ENCODE data around the gene KRTAP5-7. TPM values are rescaled to one million over a fixed set of nuclear protein-coding genes. Genes with fewer than 3 reads are reported as not detected.
"Not testable (repeated sequence)": the region's sequence is repeated elsewhere in the genome, so short reads cannot be mapped to it uniquely, and the experiment has no call there.

Gene KRTAP5-7
- total RNA-seq: not detected

GRCh38 chr11:71526796-71527575 lies at the start of gene KRTAP5-7:
Gene KRTAP5-7 (plus strand): TSS chr11:71527267. CDS start chr11:71527301, 34 bp downstream.
- H3K27me3 ChIP-seq; H3K4me3 ChIP-seq; H3K27ac ChIP-seq (replicated peaks in 1 of 4); H3K4me1 ChIP-seq; DNase-seq (ENCODE audit: extremely low spot score); H3K9me3 ChIP-seq; H3K36me3 ChIP-seq; intact Hi-C loops (cut with DNase I): not testable (repeated sequence)
- 48% methylated on average over 5 of the region's 10 CpGs for WGBS

GRCh38 chr11:71477641-71478527 lies 49.2 kb upstream of the KRTAP5-7 start:
- Histone ChIP-seq H3K27ac (replicated peaks in 1 of 4) (no peak overlapping the region), H3K4me1 (no peaks in the 10 kb centered on the region), H3K4me3 (no peak overlapping the region), H3K9me3 (no peaks in the 10 kb centered on the region), H3K27me3 (no peaks in the 10 kb centered on the region), H3K36me3 (peaks cover 90 to 100% (median 98%) of the 10 kb centered on the region in 4 donors)
- no peak for TF ChIP-seq EP300 (IDR thresholded peaks at IDR 0.05)
- TF ChIP-seq POLR2A (IDR thresholded peaks at IDR 0.05; ENCODE audit: low read depth): no peak
- TF ChIP-seq POLR2AphosphoS5 (IDR thresholded peaks at IDR 0.05): no peak
- TF ChIP-seq CTCF (IDR thresholded peaks at IDR 0.05): no peak
- intact Hi-C loops (cut with DNase I): no loop called here
- DNase-seq (ENCODE audit: extremely low spot score): no peak
- WGBS: 85% methylated on average over 24 of the region's 25 CpGs

GRCh38 chr11:71478528-71478840 lies 48.6 kb upstream of the KRTAP5-7 start:
- TF ChIP-seq CTCF (IDR thresholded peaks at IDR 0.05) (no peak), EP300 (IDR thresholded peaks at IDR 0.05) (no peak), POLR2AphosphoS5 (IDR thresholded peaks at IDR 0.05) (no peak), POLR2A (IDR thresholded peaks at IDR 0.05; ENCODE audit: low read depth) (no peak)
- 92% methylated on average over 11 of the region's 11 CpGs for WGBS
- no peaks in the 10 kb centered on the region for H3K27me3 ChIP-seq
- no peak for DNase-seq (ENCODE audit: extremely low spot score)
- no peak overlapping the region for H3K27ac ChIP-seq (replicated peaks in 1 of 4)
- peaks cover 90 to 100% (median 98%) of the 10 kb centered on the region in 4 donors for H3K36me3 ChIP-seq
- no peaks in the 10 kb centered on the region for H3K4me1 ChIP-seq
- no peaks in the 10 kb centered on the region for H3K9me3 ChIP-seq
- no peak overlapping the region for H3K4me3 ChIP-seq
- intact Hi-C loops (cut with DNase I): no loop called here

GRCh38 chr11:71481101-71481960 lies 45.7 kb upstream of the KRTAP5-7 start:
- no peak for DNase-seq (ENCODE audit: extremely low spot score)
- 92% methylated on average over 16 of the region's 24 CpGs for WGBS
- Histone ChIP-seq H3K36me3 (peaks cover 90 to 100% (median 98%) of the 10 kb centered on the region in 4 donors), H3K9me3 (no peaks in the 10 kb centered on the region), H3K4me3 (no peak overlapping the region), H3K4me1 (no peaks in the 10 kb centered on the region), H3K27ac (replicated peaks in 1 of 4) (no peak overlapping the region), H3K27me3 (no peaks in the 10 kb centered on the region)
- no peak for TF ChIP-seq POLR2A (IDR thresholded peaks at IDR 0.05; ENCODE audit: low read depth)
- TF ChIP-seq CTCF (IDR thresholded peaks at IDR 0.05): no peak
- no peak for TF ChIP-seq EP300 (IDR thresholded peaks at IDR 0.05)
- TF ChIP-seq POLR2AphosphoS5 (IDR thresholded peaks at IDR 0.05): no peak
- intact Hi-C loops (cut with DNase I): no loop called here

Data from esophagus muscularis mucosa (tissue), 4 donors.